ENCODE measurements around the gene TNS1.
"Not testable (repeated sequence)": the region's sequence is repeated elsewhere in the genome, so short reads cannot be mapped to it uniquely, and the experiment has no call there.

Gene TNS1

GRCh38 chr2:218029366-218030360 lies 26.9 kb upstream of the TNS1 start:
- no peak for DNase-seq (ENCODE audit: low read depth)

DNA sequence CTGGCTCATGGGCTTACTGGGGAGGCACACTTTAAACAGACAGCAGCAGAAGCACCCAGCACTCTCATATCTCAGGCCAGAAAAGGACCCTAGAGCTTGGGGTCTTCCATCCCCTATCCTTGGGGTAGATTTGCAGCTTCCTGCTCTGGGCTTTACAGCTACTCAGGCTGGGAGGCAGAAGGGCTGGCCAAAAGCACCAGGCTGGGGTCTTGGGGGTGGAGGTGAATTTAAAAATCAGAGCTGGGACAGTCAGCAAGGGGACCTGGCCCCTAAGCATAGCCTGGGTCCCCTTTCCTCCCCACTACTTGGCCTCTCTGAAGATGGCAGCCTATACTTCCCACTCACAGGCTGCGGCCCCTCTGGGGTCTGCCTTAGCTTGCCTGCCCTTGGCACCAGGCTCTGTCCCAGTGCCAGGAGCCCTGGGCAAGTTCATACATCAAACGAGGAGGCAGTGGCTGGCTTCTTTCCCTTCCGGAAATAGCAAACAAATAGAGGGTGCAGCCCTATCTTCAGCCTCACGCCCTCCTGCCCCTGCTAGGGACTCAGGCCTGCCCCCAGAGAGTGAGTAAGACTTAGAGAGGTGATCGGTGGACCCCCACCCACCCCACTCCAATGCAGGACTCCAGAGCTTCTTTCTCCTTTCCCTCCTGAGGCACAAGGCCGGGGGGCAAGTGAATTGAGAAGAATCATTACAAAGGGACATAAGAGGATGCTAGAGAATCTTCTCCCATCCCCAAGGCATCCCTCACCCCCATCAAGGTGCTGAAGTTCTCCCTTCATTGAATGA lies 26.0 kb upstream of the TNS1 start:
- DNase-seq (ENCODE audit: low read depth): no peak

GRCh38 chr2:218028189-218028495 lies 25.3 kb upstream of the TNS1 start:
- DNase-seq (ENCODE audit: low read depth): no peak

- DNase-seq (ENCODE audit: low read depth): no peak
Observed at GRCh38 chr2:218027426-218028188, 24.8 kb upstream of the TNS1 start.

GRCh38 chr2:218026676-218027425 lies 24.1 kb upstream of the TNS1 start:
- no peak for DNase-seq (ENCODE audit: low read depth)

GRCh38 chr2:218026244-218026643 lies 23.4 kb upstream of the TNS1 start:
- no peak for DNase-seq (ENCODE audit: low read depth)

DNA sequence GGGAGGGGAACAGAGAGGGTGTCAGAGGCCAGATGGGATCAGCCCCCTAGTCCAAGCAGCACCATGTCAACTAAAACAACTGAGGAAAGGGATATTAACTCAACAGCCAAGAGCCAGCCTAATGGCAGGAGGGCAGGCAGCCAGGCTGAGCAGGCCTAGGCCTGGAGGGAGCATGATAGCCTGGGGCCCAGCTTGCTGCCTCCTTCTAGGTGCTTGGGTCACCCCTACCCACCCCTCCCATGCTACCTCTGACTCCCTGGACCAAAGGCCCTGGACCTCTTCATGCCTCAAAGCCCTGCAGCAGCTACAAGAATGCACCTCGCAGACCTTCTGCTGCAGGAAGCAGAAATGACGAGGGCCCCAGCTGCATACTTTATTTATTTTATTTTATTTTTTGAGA lies 22.1 kb upstream of the TNS1 start:
- no peak for DNase-seq (ENCODE audit: low read depth)

- no peak for DNase-seq (ENCODE audit: low read depth)
Observed at GRCh38 chr2:218024336-218024735, 21.5 kb upstream of the TNS1 start.

GRCh38 chr2:218023636-218024035 lies 20.8 kb upstream of the TNS1 start:
- no peak for DNase-seq (ENCODE audit: low read depth)

DNA sequence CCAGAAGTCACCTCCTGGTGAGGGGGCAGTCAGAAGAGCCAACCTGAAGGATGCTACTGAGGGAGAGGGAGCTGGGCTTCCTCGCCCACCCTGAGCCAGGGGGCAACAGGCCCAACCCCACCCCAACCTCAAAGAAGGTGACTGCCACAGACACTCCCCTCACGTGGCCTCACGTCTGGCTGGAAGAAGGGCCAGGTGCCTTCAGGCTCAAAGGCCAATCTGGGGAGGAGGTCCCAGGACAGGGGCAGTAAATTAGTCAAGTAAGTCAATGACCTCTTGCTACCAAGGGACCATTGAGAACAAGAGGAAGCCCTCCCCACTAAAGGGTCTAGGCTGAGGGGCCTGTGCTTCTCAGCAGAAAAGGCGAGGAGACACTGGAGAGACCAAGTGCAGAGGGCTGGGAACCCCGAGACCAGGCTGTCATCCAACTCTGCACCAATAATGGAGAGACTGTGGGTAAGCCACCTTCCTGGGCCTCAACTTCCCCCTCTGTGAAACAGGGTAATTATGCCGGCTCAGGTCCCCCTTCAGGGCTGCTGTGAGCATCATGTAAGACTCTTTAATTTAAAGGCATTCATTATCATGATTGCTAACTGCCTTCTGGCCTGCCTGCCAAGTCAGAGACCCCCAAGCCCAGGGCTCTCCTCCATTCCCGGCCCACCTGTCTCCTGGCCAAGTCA lies 20.2 kb upstream of the TNS1 start:
- no peak for DNase-seq (ENCODE audit: low read depth)

- DNase-seq (ENCODE audit: low read depth): no peak
Observed at GRCh38 chr2:218022131-218022850, 19.5 kb upstream of the TNS1 start.

- DNase-seq (ENCODE audit: low read depth): no peak
Observed at GRCh38 chr2:218021536-218022071, 18.8 kb upstream of the TNS1 start.

DNA sequence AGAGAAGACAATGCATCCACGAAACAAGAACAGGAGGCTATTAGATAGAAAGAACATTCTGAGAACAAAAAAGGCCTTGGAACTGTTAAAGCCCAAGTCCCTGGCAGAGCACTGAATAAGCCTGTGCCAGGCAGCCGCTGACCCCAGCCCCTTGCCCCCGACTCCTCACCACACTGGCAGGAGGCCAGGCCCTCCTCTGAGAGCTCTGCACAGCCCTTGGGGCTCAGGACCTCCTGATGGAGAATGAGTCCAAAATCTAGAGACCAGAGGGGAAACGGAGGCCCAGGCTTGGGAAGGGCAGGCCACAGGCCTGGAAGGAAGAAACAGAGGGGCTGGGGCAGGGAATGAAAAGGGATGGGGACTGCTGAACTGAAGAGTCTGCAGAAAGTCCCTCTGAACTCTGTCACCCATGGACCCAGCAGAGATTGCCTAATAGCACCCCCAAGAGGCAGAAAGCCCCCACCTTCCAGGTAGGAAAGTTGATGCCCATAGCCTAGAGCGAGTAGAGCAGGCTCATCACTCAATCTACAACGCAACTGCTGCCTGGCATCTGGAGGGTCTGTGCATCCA lies 18.3 kb upstream of the TNS1 start:
- no peak for DNase-seq (ENCODE audit: low read depth)

DNA sequence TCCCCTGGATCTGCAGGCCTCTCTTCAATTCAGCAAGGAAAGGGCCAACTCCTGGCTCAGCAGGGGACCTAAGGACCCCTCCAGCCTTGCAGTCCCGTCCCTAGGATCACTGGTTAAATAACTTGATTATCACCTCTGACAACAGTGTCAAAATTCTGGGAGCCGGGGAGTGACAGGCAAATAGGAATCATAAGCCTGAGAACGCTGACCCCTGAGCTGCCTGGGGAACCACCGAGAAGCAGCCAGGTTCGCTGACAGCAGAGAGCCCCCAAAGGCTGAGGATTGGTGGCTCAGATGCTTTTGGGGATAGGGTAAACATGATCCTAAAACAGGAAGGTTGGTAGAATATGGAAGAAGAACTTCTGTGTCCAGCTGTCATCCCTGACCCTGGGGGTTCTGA lies 17.5 kb upstream of the TNS1 start:
- DNase-seq (ENCODE audit: low read depth): no peak

- no peak for DNase-seq (ENCODE audit: low read depth)
Observed at GRCh38 chr2:218019411-218020060, 16.7 kb upstream of the TNS1 start.

DNA sequence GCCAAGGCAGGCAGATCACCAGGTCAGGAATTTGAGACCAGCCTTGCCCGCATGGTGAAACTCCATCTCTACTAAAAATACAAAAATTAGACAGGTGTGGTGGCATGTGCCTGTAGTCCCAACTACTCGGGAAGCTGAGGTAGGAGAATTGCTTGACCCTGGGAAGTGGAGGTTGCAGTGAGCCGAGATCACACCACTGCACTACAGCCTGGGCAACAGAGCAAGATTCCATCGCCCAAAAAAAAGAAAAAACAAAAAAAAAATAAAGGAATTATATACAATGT lies 16.0 kb upstream of the TNS1 start:
- DNase-seq (ENCODE audit: low read depth): not testable (repeated sequence)

- no peak for DNase-seq (ENCODE audit: low read depth)
Observed at GRCh38 chr2:218017211-218018053, 14.6 kb upstream of the TNS1 start.

DNA sequence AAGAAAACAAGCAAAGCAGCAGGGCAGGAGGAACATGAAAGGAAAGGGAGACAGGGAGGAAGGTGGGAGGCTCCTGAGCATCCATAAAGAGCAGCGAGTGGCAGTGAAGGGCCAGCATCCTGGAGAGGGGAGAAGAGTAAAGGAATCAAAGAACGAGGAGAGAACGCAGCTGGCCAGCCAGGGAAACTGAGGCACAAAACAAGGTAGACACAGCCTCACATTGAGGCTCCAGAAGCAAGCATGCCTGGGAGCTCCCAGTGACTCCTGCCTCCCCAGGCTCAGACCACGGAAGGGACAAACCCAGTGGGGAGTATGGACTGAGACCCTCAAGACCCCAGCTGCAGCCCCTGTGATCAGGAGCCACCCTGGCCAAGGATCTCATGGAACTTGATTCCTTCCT lies 14.0 kb upstream of the TNS1 start:
- no peak for DNase-seq (ENCODE audit: low read depth)
